GM12874 (cell line): Measurements from ENCODE around the gene RBM38.

ENCODE experiments used
- TF ChIP-seq, protein P1 (sequence below): IDR thresholded peaks from 2 replicates; pipeline ENCODE4 v1.5.1; 2011; ENCODE audit warnings: low read depth, mild to moderate bottlenecking, control low read depth, low read length, moderate library complexity; ENCODE audit not compliant: insufficient read depth

Gene RBM38

GRCh38 chr20:57426831-57427230 is 35.6 kb downstream of the RBM38 start:
- TF ChIP-seq, protein P1, sequence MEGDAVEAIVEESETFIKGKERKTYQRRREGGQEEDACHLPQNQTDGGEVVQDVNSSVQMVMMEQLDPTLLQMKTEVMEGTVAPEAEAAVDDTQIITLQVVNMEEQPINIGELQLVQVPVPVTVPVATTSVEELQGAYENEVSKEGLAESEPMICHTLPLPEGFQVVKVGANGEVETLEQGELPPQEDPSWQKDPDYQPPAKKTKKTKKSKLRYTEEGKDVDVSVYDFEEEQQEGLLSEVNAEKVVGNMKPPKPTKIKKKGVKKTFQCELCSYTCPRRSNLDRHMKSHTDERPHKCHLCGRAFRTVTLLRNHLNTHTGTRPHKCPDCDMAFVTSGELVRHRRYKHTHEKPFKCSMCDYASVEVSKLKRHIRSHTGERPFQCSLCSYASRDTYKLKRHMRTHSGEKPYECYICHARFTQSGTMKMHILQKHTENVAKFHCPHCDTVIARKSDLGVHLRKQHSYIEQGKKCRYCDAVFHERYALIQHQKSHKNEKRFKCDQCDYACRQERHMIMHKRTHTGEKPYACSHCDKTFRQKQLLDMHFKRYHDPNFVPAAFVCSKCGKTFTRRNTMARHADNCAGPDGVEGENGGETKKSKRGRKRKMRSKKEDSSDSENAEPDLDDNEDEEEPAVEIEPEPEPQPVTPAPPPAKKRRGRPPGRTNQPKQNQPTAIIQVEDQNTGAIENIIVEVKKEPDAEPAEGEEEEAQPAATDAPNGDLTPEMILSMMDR = no peak

- TF ChIP-seq, protein P1 = no peak
Measured at GRCh38 chr20:57428324-57429158, 37.3 kb downstream of the RBM38 start.

DNA sequence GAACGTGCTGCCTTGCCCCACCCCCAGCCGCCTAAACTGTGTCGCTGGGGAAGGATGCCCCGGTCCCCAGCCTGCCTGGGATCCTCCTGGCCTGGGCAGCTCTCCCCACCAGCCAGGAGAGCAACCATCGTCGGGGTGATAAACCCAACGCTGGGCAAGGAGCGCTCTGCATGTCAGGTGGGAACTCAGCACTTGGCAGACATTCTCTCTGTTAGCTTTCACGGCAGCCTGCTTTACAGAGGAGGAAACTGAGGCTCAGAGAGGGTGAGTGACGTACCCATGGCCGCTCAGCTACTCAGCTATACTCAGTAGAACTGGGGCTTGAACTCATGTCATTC is 37.9 kb downstream of the RBM38 start:
- TF ChIP-seq, protein P1 = no peak

DNA sequence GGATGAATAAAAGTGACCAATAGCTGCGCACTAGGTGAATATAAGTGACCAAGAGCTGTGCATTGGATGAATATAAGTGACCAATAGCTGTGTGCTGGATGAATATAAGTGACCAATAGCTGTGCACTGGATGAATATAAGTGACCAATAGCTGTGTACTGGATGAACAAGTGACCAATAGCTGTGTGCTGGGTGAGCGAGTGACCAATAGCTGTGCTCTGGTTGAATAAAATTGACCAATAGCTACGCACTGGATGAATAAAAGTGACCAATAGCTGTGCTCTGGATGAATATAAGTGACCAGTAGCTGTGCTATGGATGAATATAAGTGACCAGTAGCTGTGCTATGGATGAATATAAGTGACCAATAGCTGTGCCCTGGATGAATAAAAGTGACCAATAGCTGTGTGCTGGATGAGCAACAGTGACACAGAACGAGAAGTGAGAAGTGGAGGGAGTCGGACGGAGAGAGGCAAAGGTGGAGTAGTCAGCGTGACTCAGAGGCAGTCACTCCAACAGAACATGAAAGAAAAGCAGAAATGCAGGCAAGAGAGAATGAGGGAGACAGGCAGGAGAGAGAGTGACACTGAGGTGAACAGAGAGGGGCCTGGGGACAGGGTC is 38.5 kb downstream of the RBM38 start:
- TF ChIP-seq, protein P1 = no peak

DNA sequence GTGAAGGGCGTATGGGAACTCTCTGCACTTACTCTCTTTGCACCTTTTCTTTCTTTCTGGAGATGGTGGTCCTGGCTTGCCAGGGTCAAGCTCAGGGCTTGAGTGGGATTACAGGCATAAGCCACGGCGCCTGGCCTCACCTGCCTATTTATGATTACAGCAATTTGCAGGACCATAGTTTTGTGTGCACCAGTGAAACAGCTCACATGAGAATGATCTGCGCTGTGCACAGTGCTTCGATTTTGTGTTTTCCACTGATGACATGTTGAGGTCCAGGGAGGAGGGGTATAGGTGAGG is 40.3 kb downstream of the RBM38 start:
- TF ChIP-seq, protein P1 = no peak

DNA sequence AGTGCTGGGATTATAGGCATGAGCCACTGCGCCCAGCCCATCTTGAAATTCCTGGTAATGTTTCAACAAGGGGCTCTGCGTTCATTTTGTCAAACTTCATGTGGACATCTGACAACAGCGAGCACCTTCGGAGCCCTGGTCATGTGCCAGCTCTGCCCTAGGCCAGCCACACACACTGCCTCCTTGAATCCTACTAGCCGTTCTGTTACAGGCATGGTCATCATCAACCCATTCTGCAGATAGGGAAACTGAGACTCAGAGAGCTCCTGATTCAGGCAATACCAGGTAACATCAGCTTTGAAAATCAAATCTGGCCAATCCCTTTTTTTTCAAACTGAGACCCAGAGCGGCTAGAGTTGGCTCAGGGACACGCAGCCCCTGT is 41.3 kb downstream of the RBM38 start:
- TF ChIP-seq, protein P1 = no peak

DNA sequence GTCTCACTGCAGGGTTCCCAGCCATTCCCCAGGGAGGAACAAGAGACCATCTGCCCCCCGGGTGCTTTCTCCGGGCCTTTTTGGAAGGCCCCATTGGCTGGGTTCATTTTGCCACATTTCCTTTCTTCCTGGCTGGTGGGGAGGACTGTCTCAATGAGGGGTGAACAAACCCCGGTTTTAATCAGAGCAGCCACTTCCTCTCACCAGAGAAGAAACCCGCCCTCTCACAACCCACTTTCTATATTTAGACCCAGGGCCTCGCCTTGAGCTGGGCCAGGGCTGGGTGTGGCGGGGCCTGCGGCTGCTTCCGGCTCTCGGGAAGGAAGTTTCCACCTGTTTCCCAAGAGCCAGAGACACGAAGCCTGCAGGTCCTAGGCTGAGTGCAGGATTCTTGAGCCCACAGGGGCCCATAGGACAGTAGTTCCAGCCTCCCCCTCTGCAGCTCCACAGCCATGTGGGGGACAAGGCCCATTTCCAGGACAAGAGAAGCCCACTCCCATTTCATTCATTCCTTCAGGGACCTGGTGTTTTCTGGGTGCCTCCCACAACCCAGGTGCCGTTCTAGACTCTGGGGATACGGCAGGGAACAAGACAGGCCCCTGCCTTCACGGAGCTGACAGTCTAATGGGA is 41.8 kb downstream of the RBM38 start:
- TF ChIP-seq, protein P1 = no peak
